Measurements from ENCODE around the gene LIPC.
A peak's percentile ranks its signal among the peaks of the same experiment; 100 is the strongest.

The LIPC gene

GRCh38 chr15:58559904-58560588 is 128.3 kb downstream of the LIPC start:
- peaks cover 23% of the 10 kb centered on the region for H3K36me3 ChIP-seq
- peaks cover 43% of the 10 kb centered on the region for H3K4me1 ChIP-seq
- no peaks in the 10 kb centered on the region for H4K20me1 ChIP-seq
- no peaks in the 10 kb centered on the region for H3K27me3 ChIP-seq
- no peak overlapping the region for H3K4me3 ChIP-seq
- H3K27ac ChIP-seq: no peak overlapping the region
- H3K9me3 ChIP-seq: peaks cover 44% of the 10 kb centered on the region
- H3K4me2 ChIP-seq: no peak overlapping the region
- TF ChIP-seq Cebpa-rat (IDR thresholded peaks at IDR 0.05): no peak
- H3K9ac ChIP-seq: no peak overlapping the region

DNA sequence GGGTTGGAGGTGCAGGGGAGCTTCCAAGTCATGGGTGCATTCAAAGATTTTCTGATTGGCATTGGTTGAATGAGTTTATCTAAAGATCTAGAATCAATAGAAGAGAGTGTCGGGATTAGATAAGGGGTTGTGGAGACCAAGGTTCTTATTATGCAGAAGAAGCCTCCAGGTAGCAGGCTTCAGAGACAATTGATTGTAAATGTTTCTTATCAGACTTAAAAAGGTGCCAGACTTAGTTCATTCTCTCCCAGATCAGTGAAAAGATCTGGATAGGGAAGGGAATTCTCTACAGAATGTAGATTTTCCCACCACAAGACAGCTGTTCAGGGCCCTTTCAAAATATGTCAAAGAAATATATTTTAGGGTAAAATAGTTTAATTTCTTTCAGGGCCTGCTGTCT is 129.5 kb downstream of the LIPC start:
- Histone ChIP-seq H3K9ac (no peak overlapping the region), H3K4me2 (no peak overlapping the region), H3K36me3 (peaks cover 27% of the 10 kb centered on the region), H4K20me1 (no peaks in the 10 kb centered on the region), H3K9me3 (peaks cover 48% of the 10 kb centered on the region), H3K27ac (no peak overlapping the region), H3K4me1 (peaks cover 30% of the 10 kb centered on the region), H3K27me3 (no peaks in the 10 kb centered on the region), H3K4me3 (no peak overlapping the region)
- TF ChIP-seq Cebpa-rat (IDR thresholded peaks at IDR 0.05): no peak

DNA sequence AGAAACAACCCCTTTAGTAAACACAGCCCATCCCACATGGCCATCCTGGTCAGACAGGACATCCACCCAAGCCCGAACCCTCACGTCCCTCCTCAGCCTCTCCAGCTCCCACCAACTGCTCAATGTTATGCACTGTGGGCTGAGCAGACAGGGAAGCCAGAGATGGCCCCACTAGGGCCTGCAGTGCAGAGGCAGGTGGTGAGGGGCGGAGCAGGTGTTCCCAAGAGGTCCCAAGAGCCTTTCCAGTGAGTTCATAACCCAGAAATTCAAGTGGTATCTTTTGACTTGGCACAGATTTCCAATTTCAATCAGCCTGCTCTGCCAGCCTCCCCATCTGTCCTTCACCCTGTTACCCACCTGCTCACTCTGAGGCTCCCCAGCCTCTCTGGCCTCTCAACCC is 130.3 kb downstream of the LIPC start:
- Histone ChIP-seq H3K4me3 (no peak overlapping the region), H3K4me1 (peaks cover 22% of the 10 kb centered on the region), H3K27me3 (no peaks in the 10 kb centered on the region), H3K27ac (peak overlapping the region; percentile 36; the same call in 1 of the 2 replicates), H3K4me2 (peak overlapping the region; percentile 61), H4K20me1 (no peaks in the 10 kb centered on the region), H3K9me3 (peaks cover 48% of the 10 kb centered on the region), H3K36me3 (peaks cover 27% of the 10 kb centered on the region), H3K9ac (no peak overlapping the region)
- TF ChIP-seq Cebpa-rat (IDR thresholded peaks at IDR 0.05): no peak

DNA sequence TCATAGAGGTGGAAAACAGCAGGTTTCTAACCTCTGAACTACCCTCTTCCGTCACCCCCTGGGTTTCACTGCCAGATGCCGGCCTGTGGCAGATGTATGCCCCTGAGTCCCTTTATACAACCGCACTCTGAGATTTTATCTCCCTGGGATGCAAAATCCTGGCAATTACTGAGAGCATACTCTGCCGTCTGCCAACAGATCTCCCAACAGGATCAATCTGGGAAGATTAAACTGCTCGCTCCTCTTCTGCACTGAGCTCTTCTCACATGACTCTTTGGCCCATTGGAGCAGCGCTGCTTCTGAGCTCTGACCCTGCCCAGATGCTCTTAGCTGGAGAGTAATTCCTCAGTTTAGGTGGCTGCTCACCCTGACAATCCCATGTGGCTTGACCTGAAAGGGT is 133.2 kb downstream of the LIPC start:
- no peak overlapping the region for H3K4me3 ChIP-seq
- no peak overlapping the region for H3K9ac ChIP-seq
- no peaks in the 10 kb centered on the region for H4K20me1 ChIP-seq
- no peak overlapping the region for H3K4me2 ChIP-seq
- peaks cover 33% of the 10 kb centered on the region for H3K9me3 ChIP-seq
- no peaks in the 10 kb centered on the region for H3K27me3 ChIP-seq
- peaks cover 25% of the 10 kb centered on the region for H3K4me1 ChIP-seq
- peaks cover 15% of the 10 kb centered on the region for H3K36me3 ChIP-seq
- H3K27ac ChIP-seq: no peak overlapping the region
- TF ChIP-seq Cebpa-rat (IDR thresholded peaks at IDR 0.05): no peak

- Histone ChIP-seq H3K9ac (no peak overlapping the region), H3K27ac (no peak overlapping the region), H3K9me3 (peaks cover 33% of the 10 kb centered on the region), H3K4me3 (no peak overlapping the region), H4K20me1 (no peaks in the 10 kb centered on the region), H3K4me1 (peaks cover 25% of the 10 kb centered on the region), H3K4me2 (no peak overlapping the region), H3K27me3 (no peaks in the 10 kb centered on the region), H3K36me3 (peaks cover 15% of the 10 kb centered on the region)
- TF ChIP-seq Cebpa-rat (IDR thresholded peaks at IDR 0.05): no peak
These were observed 133.8 kb downstream of the LIPC start for GRCh38 chr15:58565619-58566018.

DNA sequence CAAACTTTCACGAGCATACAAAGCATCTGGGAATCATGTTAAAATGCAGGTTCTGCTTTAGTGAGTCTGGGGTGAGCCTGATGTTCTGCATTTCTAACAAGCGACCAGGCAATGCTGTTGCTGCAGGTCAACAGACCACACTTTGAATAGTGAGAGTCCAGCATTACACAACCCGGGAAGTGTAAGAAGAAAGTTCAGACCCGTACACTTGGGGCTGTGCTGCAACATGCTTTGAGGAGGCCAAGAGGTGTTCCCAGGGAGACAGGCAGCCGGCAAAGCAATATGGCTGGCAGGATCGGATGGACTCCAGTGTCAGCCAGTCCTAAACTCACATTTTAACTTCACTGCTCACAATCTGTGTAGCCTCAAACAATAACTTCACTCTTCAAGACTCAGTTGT is 134.2 kb downstream of the LIPC start:
- Histone ChIP-seq H3K36me3 (peaks cover 15% of the 10 kb centered on the region), H3K9me3 (peaks cover 33% of the 10 kb centered on the region), H3K4me1 (peaks cover 25% of the 10 kb centered on the region), H3K4me2 (no peak overlapping the region), H3K9ac (no peak overlapping the region), H3K27ac (no peak overlapping the region), H3K4me3 (no peak overlapping the region), H3K27me3 (no peaks in the 10 kb centered on the region), H4K20me1 (no peaks in the 10 kb centered on the region)
- TF ChIP-seq Cebpa-rat (IDR thresholded peaks at IDR 0.05): no peak

DNA sequence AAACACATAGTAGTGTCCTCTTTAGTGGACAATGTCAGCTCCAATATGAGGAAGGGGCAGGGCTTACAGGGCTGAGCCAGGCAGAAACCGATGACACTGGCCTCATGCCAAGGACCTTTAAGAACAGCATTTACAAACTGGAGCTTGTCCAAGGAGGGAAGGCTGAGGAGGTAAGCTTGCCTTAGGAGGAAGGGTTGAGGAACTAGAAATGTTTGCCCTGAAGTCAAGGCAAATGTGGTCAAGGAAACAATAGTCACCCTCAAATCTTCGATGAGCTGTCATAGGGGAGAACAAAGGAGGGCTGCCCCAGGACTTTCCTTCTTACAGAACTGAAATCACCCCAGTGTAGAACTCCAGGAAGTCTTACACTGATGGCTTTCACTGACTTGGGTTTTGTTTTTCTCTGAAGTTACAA is 136.4 kb downstream of the LIPC start:
- Histone ChIP-seq H3K27me3 (no peaks in the 10 kb centered on the region), H3K36me3 (peaks cover 15% of the 10 kb centered on the region), H3K4me2 (peak overlapping the region; percentile 37), H4K20me1 (no peaks in the 10 kb centered on the region), H3K9ac (no peak overlapping the region), H3K9me3 (peaks cover 37% of the 10 kb centered on the region), H3K27ac (peak overlapping the region; percentile 62), H3K4me3 (no peak overlapping the region), H3K4me1 (peaks cover 10% of the 10 kb centered on the region)
- no peak for TF ChIP-seq Cebpa-rat (IDR thresholded peaks at IDR 0.05)

- no peak for TF ChIP-seq Cebpa-rat (IDR thresholded peaks at IDR 0.05)
- Histone ChIP-seq H3K4me1 (peaks cover 12% of the 10 kb centered on the region), H3K27ac (no peak overlapping the region), H3K9me3 (peaks cover 29% of the 10 kb centered on the region), H3K4me3 (no peak overlapping the region), H4K20me1 (no peaks in the 10 kb centered on the region), H3K9ac (no peak overlapping the region), H3K27me3 (no peaks in the 10 kb centered on the region), H3K4me2 (no peak overlapping the region), H3K36me3 (peaks cover 7% of the 10 kb centered on the region; the same call in 1 of the 2 replicates)
These were observed 137.7 kb downstream of the LIPC start for GRCh38 chr15:58569455-58569854.

DNA sequence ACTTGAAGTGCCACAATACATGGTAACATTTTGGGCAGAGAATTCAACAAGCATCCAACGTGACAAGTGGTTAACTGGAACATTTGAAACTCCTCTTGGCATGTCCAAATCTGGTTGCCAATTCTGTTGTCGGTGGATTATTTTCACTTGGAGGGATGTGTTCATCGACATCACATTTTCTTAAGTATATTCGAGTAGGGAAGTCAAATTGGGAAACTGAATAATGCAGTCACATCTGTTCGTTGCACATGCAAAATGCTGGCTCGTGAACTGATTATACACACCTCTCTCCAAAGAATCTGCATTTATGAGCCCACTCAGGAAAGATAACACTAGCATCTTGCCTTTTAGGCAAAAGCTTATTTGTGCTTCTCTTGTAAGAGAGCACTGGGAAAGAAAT is 139.7 kb downstream of the LIPC start:
- no peak for TF ChIP-seq Cebpa-rat (IDR thresholded peaks at IDR 0.05)
- Histone ChIP-seq H3K9ac (no peak overlapping the region), H3K4me2 (no peak overlapping the region), H3K4me1 (peaks cover 23% of the 10 kb centered on the region), H3K36me3 (no peaks in the 10 kb centered on the region), H3K27me3 (no peaks in the 10 kb centered on the region), H3K9me3 (peaks cover 34% of the 10 kb centered on the region), H3K27ac (no peak overlapping the region), H4K20me1 (no peaks in the 10 kb centered on the region), H3K4me3 (no peak overlapping the region)

- Histone ChIP-seq H3K27ac (no peak overlapping the region), H3K4me2 (no peak overlapping the region), H3K4me3 (no peak overlapping the region), H4K20me1 (no peaks in the 10 kb centered on the region), H3K9me3 (peaks cover 44% of the 10 kb centered on the region), H3K27me3 (no peaks in the 10 kb centered on the region), H3K4me1 (peaks cover 23% of the 10 kb centered on the region), H3K36me3 (no peaks in the 10 kb centered on the region), H3K9ac (no peak overlapping the region)
- TF ChIP-seq Cebpa-rat (IDR thresholded peaks at IDR 0.05): no peak
These were observed 140.7 kb downstream of the LIPC start for GRCh38 chr15:58572521-58572920.

DNA sequence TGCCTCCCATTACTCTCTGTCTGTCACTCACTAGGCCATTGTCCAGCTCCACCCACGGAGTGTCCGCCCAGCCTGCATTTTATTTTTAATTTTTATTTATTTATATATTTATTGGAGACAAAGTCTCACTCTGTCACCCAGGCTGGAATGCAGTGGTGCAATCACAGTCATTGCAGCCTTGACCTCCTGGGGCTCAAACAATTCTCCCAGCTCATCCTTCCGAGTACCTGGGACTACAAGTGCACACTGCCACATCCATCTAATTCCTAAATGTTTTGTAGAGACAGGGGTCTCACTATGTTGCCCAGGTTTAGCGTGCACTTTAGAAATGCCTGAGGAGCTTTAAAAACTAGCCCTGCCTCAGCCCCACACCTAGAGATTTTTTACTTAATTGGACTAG is 141.5 kb downstream of the LIPC start:
- Histone ChIP-seq H3K4me2 (no peak overlapping the region), H3K27me3 (no peaks in the 10 kb centered on the region), H3K27ac (no peak overlapping the region), H3K4me1 (peaks cover 18% of the 10 kb centered on the region), H3K4me3 (no peak overlapping the region), H4K20me1 (no peaks in the 10 kb centered on the region), H3K9ac (no peak overlapping the region), H3K36me3 (no peaks in the 10 kb centered on the region), H3K9me3 (peaks cover 45% of the 10 kb centered on the region)
- TF ChIP-seq Cebpa-rat (IDR thresholded peaks at IDR 0.05): no peak
